Kidney (tissue), 14 donors: ENCODE results near the gene JAZF1. TPM values are rescaled to one million over a fixed set of nuclear protein-coding genes. Genes with fewer than 3 reads are reported as not detected.

ENCODE experiments used
- DNase-seq, 5 donors: peaks; one replicate each; pipeline ENCODE4 v3.0.0-alpha.2; 2013 to 2020
- FAIRE-seq: peaks from 2 replicates; lab custom pipeline; 2012; peaks lifted over from hg19 to GRCh38; lab: Jason Lieb, UNC
- H3K27ac ChIP-seq, 2 donors: one replicate each; pipeline ENCODE4 v1.7.0; 2013; ENCODE audit warnings: low read depth in 2 of 2, low read length in 2 of 2, inconsistent platforms in 1 of 2
- H3K27me3 ChIP-seq: one replicate; pipeline ENCODE4 v1.7.1; 2013; ENCODE audit warnings: low read length, inconsistent platforms; ENCODE audit not compliant: control insufficient read depth, insufficient read depth
- H3K36me3 ChIP-seq, 3 donors: one replicate each; pipeline versions ENCODE4 v1.7.0 to v1.7.1; 2013; ENCODE audit warnings: low read length in 3 of 3, control low read depth in 1 of 3, inconsistent platforms in 1 of 3; ENCODE audit not compliant: insufficient read depth in 3 of 3, control insufficient read depth in 2 of 3
- H3K4me1 ChIP-seq, 3 donors: one replicate each; pipeline versions ENCODE4 v1.7.0 to v1.7.1; 2013; ENCODE audit warnings: low read length in 3 of 3, inconsistent platforms in 1 of 3, low read depth in 1 of 3; ENCODE audit not compliant: control insufficient read depth in 2 of 3, insufficient read depth in 2 of 3
- H3K4me3 ChIP-seq, 3 donors: one replicate each; pipeline versions ENCODE4 v1.7.0 to v1.8.1; 2013; ENCODE audit warnings: low read length in 3 of 3, control low read depth in 1 of 3, inconsistent platforms in 1 of 3
- H3K9ac ChIP-seq, 3 donors: one replicate each; pipeline versions ENCODE4 v1.7.0 to v1.7.1; 2013; ENCODE audit warnings: low read length in 3 of 3, control low read depth in 1 of 3, inconsistent platforms in 1 of 3
- H3K9me3 ChIP-seq, 3 donors: one replicate each; pipeline versions ENCODE4 v1.7.0 to v1.7.1; 2013; ENCODE audit warnings: low read length in 3 of 3, control low read depth in 1 of 3, inconsistent platforms in 1 of 3; ENCODE audit not compliant: control insufficient read depth in 2 of 3, insufficient read depth in 1 of 3
- CTCF ChIP-seq: IDR thresholded peaks from 3 replicates; pipeline ENCODE4 v1.5.1; 2012; ENCODE audit warnings: mild to moderate bottlenecking, moderate library complexity, borderline replicate concordance; ENCODE audit not compliant: insufficient read depth; ENCODE audit errors: extremely low read depth
- intact Hi-C: fragments of 100-400 bp; cut with DNase I; formaldehyde crosslinking; loops from one replicate; pipeline ENCODE4 v1.11.1; 2022
- polyA plus RNA-seq: library from polyadenylated mRNA; stranded (reverse); fragments of 350-450 nt; fragmentation: Illumina TruSeq; extraction: RNeasy Lipid Tissue Mini Kit (QIAGEN cat#74804); gene quantifications from one replicate; pipeline ENCODE4 v1.2.3, GENCODE V29; 2014; ENCODE audit warnings: low read depth, low replicate concordance; ENCODE audit not compliant: insufficient read depth
- total RNA-seq: library from RNA; stranded (reverse); fragmentation: NEBNext Ultra II Directional; extraction: Animal tissue kit (Norgen Biotek cat#: 25700); gene quantifications from one replicate; pipeline ENCODE4 v1.2.1, GENCODE V29; 2021
- donor health status: control.
- donor health status: control.
- donor health status: control.
- donor health status: control.
- donor health status: control.
- donor health status: DM: yes; HTN: yes; CAD: no.
- donor health status: Normal renal cell carcinoma (clear cell type).

The JAZF1 gene
- total and polyA plus RNA-seq, 2 donors from 2014 or later = 5.7 to 13.1 TPM

DNA sequence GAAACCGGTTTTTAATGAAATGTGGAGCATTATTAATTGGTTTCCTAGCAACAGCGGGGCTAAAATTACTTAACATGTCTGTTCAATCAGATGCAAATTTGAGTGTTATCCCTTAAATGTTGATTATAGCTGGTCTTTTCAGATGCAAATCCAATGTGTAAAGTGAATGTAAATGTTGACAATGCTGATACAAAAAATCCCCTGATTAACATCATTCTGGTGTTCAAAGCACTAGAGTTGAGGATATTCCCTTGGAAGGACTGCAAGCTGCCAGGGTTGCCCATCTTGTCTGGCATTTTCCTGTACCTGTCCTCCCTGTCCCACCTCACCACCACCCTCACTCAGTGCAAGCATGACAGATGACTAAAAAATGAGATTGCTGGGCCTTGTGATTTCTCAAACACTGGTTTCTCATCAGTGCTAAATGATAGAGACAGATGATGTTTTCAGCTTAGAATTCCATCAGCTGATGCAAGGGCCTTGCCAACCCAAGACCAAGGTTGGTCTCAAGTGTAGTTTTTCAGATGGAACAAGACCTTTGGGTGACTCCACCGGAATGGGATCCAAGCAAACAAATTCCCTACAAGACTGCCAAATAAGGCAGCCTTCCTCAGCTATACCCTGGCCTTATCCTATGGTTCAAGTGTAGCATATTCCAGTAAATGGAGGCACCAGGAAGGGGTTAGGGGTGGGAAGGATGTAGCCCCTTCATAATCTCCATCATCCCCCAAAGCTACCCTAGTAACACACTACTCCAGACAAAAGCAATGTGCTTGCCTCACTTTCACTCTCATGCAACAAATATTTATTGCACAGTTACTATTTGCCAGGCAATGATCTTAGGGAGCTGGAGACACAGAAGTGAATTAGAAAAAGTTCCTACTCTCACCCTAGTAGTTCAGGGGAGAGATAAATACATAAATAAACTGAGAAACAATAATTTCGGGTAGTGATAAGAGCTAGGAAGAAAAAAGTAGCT is 54.9 kb downstream of the JAZF1 start:
- intact Hi-C loops = no loop called here
- H3K4me3 ChIP-seq = no peak overlapping the region
- DNase-seq (no peak), FAIRE-seq (no peak)
- H3K9me3 ChIP-seq = no peaks in the 10 kb centered on the region
- TF ChIP-seq CTCF = no peak
- no peaks in the 10 kb centered on the region for H3K27me3 ChIP-seq
- H3K27ac ChIP-seq = no peak overlapping the region
- H3K36me3 ChIP-seq = no peaks in the 10 kb centered on the region
- H3K4me1 ChIP-seq = no peaks in the 10 kb centered on the region
- H3K9ac ChIP-seq = no peak overlapping the region

GRCh38 chr7:28124413-28124812 is 56.2 kb downstream of the JAZF1 start:
- H3K27me3 ChIP-seq = no peaks in the 10 kb centered on the region
- H3K9ac ChIP-seq = no peak overlapping the region
- H3K9me3 ChIP-seq = no peaks in the 10 kb centered on the region
- H3K27ac ChIP-seq = no peak overlapping the region
- TF ChIP-seq CTCF = no peak
- intact Hi-C loops = no loop called here
- FAIRE-seq (no peak), DNase-seq (no peak)
- no peak overlapping the region for H3K4me3 ChIP-seq
- H3K4me1 ChIP-seq = no peaks in the 10 kb centered on the region
- no peaks in the 10 kb centered on the region for H3K36me3 ChIP-seq

GRCh38 chr7:28123752-28124151 is 56.8 kb downstream of the JAZF1 start:
- Histone ChIP-seq H3K27me3 (no peaks in the 10 kb centered on the region), H3K9ac (no peak overlapping the region), H3K9me3 (no peaks in the 10 kb centered on the region), H3K36me3 (no peaks in the 10 kb centered on the region), H3K27ac (no peak overlapping the region), H3K4me1 (no peaks in the 10 kb centered on the region), H3K4me3 (no peak overlapping the region)
- DNase-seq = no peak
- no peak for TF ChIP-seq CTCF
- FAIRE-seq = no peak
- intact Hi-C loops = no loop called here
